Measurements from ENCODE around the gene PDE1C.

Gene PDE1C

DNA sequence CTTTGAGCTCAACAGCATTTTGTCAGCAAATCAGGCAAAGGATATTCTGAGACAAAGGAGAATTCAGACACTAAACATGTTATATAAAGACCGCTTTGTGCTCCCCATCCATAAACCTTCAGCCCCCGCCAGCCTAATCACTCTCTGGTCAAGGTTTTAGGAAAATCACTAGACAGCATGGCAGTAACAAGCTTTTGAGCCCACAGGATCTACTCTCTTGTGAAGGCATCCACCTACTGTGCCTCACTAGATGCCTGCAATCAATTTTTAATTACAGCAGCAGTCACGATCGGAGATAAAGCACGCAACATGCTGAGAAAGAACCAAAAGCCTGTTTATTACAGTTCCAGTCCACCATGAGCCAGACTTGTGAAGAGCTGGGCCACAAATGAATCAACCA lies 19.1 kb downstream of the PDE1C start:
- DNase-seq (ENCODE audit: low spot score) = no peak
- no peak for ATAC-seq (ENCODE audit: low read depth)

DNA sequence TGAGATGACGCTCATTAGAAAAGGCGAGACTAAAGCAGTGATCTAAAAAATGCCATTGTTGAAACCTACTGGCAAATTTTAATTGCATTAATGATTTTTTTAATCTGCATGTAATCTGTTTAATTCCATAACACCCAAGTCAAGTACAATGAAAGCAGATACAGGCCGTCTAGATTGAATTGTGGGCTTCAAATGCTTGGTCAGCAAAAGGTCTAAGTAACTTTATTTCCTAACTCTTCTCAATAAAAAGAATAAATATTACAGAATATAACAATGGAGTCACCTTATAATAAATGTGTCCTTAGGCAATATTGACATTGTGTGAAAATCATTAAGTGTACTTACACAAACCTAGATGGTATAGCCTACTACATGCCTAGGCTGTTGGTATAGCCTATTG lies 20.6 kb downstream of the PDE1C start:
- no peaks in the 10 kb centered on the region for H3K27me3 ChIP-seq (ENCODE audit: insufficient read depth, poor library complexity, severe bottlenecking)
- ATAC-seq (ENCODE audit: low read depth) (no peak), DNase-seq (ENCODE audit: low spot score) (no peak)
- no peaks in the 10 kb centered on the region for H3K9me3 ChIP-seq (ENCODE audit: severe bottlenecking)
- H3K4me3 ChIP-seq (ENCODE audit: severe bottlenecking) = no peak overlapping the region
- H3K4me1 ChIP-seq (ENCODE audit: insufficient read depth, poor library complexity, severe bottlenecking) = no peaks in the 10 kb centered on the region
- no peaks in the 10 kb centered on the region for H3K36me3 ChIP-seq (ENCODE audit: low read depth)
- H3K27ac ChIP-seq (ENCODE audit: poor library complexity, severe bottlenecking) = no peak overlapping the region
- TF ChIP-seq, protein P1, sequence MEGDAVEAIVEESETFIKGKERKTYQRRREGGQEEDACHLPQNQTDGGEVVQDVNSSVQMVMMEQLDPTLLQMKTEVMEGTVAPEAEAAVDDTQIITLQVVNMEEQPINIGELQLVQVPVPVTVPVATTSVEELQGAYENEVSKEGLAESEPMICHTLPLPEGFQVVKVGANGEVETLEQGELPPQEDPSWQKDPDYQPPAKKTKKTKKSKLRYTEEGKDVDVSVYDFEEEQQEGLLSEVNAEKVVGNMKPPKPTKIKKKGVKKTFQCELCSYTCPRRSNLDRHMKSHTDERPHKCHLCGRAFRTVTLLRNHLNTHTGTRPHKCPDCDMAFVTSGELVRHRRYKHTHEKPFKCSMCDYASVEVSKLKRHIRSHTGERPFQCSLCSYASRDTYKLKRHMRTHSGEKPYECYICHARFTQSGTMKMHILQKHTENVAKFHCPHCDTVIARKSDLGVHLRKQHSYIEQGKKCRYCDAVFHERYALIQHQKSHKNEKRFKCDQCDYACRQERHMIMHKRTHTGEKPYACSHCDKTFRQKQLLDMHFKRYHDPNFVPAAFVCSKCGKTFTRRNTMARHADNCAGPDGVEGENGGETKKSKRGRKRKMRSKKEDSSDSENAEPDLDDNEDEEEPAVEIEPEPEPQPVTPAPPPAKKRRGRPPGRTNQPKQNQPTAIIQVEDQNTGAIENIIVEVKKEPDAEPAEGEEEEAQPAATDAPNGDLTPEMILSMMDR (IDR thresholded peaks at IDR 0.05; ENCODE audit: poor library complexity, severe bottlenecking) = no peak

More for the DNA sequence above, 19.1 kb downstream of the PDE1C start:
- Histone ChIP-seq H3K4me3 (ENCODE audit: severe bottlenecking) (no peak overlapping the region), H3K4me1 (ENCODE audit: insufficient read depth, poor library complexity, severe bottlenecking) (no peaks in the 10 kb centered on the region), H3K27ac (ENCODE audit: poor library complexity, severe bottlenecking) (no peak overlapping the region), H3K9me3 (ENCODE audit: severe bottlenecking) (no peaks in the 10 kb centered on the region), H3K36me3 (ENCODE audit: low read depth) (no peaks in the 10 kb centered on the region), H3K27me3 (ENCODE audit: insufficient read depth, poor library complexity, severe bottlenecking) (no peaks in the 10 kb centered on the region)
- TF ChIP-seq, protein P1 (IDR thresholded peaks at IDR 0.05; ENCODE audit: poor library complexity, severe bottlenecking) = no peak

DNA sequence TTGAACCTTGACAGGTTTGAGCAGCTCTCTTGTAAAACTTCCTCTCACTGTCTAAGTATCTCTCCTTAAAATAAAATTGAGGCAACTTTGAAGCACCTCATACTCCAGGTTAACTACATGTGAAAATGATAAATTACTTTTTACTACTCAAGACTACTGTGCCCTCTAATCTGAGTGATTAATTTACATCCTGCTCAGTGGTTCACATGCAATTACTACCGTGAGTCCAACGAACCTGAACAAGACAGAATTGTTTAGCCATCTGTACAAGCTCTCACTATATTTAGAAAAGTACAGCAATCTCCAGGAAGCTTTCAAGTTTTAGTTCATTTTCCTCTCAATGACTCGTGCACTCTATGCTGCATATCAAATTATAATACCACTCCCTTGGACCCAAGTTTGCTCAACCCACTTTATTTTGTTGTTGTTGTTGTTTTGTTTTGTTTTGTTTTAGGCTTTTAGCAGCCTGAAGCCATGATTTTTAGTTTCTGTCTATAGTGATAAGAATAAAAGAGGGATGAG lies 21.2 kb downstream of the PDE1C start:
- ATAC-seq (ENCODE audit: low read depth) = no peak
- no peaks in the 10 kb centered on the region for H3K4me1 ChIP-seq (ENCODE audit: insufficient read depth, poor library complexity, severe bottlenecking)
- no peaks in the 10 kb centered on the region for H3K36me3 ChIP-seq (ENCODE audit: low read depth)
- TF ChIP-seq, protein P1 (IDR thresholded peaks at IDR 0.05; ENCODE audit: poor library complexity, severe bottlenecking) = no peak
- no peak for DNase-seq (ENCODE audit: low spot score)
- no peak overlapping the region for H3K4me3 ChIP-seq (ENCODE audit: severe bottlenecking)
- no peak overlapping the region for H3K27ac ChIP-seq (ENCODE audit: poor library complexity, severe bottlenecking)
- H3K9me3 ChIP-seq (ENCODE audit: severe bottlenecking) = no peaks in the 10 kb centered on the region
- H3K27me3 ChIP-seq (ENCODE audit: insufficient read depth, poor library complexity, severe bottlenecking) = no peaks in the 10 kb centered on the region

DNA sequence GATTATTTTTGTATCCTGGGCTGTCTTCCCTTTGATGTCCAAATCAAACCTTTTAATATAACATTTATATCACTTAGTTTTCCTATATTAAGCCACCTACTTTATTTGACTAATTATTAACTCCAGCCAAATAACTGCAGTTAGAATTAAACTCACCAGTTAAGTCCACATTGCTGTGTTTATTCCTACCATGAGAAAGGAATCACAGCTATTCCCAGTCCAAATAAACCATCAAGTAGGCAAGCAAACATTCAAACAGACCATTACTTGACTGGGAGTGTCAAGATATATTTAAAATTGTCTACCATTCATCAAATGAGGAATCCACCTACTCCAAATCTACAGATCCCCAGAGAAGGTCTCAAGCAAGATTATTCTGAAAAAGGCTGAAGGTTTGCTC lies 22.4 kb downstream of the PDE1C start:
- DNase-seq (ENCODE audit: low spot score) = no peak
- no peaks in the 10 kb centered on the region for H3K4me1 ChIP-seq (ENCODE audit: insufficient read depth, poor library complexity, severe bottlenecking)
- no peak overlapping the region for H3K4me3 ChIP-seq (ENCODE audit: severe bottlenecking)
- ATAC-seq (ENCODE audit: low read depth) = no peak
- no peaks in the 10 kb centered on the region for H3K36me3 ChIP-seq (ENCODE audit: low read depth)
- TF ChIP-seq, protein P1 (IDR thresholded peaks at IDR 0.05; ENCODE audit: poor library complexity, severe bottlenecking) = no peak
- no peak overlapping the region for H3K27ac ChIP-seq (ENCODE audit: poor library complexity, severe bottlenecking)
- no peaks in the 10 kb centered on the region for H3K9me3 ChIP-seq (ENCODE audit: severe bottlenecking)
- no peaks in the 10 kb centered on the region for H3K27me3 ChIP-seq (ENCODE audit: insufficient read depth, poor library complexity, severe bottlenecking)

- ATAC-seq (ENCODE audit: low read depth) (no peak), DNase-seq (ENCODE audit: low spot score) (no peak)
- H3K4me3 ChIP-seq (ENCODE audit: severe bottlenecking) = no peak overlapping the region
- H3K4me1 ChIP-seq (ENCODE audit: insufficient read depth, poor library complexity, severe bottlenecking) = no peaks in the 10 kb centered on the region
- no peaks in the 10 kb centered on the region for H3K27me3 ChIP-seq (ENCODE audit: insufficient read depth, poor library complexity, severe bottlenecking)
- TF ChIP-seq, protein P1 (IDR thresholded peaks at IDR 0.05; ENCODE audit: poor library complexity, severe bottlenecking) = no peak
- H3K9me3 ChIP-seq (ENCODE audit: severe bottlenecking) = no peaks in the 10 kb centered on the region
- H3K36me3 ChIP-seq (ENCODE audit: low read depth) = no peaks in the 10 kb centered on the region
- no peak overlapping the region for H3K27ac ChIP-seq (ENCODE audit: poor library complexity, severe bottlenecking)
Measured at GRCh38 chr7:32047075-32047474, 23.1 kb downstream of the PDE1C start.

Measured in RWPE2 (cell line).